HG02884 (cell line): ENCODE results near the gene MPV17L2.
"Not testable (repeated sequence)": the region's sequence is repeated elsewhere in the genome, so short reads cannot be mapped to it uniquely, and the experiment has no call there.

Source experiments
- ATAC-seq: cut with Tn5 transposase; IDR thresholded peaks from one replicate; pipeline ENCODE4 v1.9.1; 2021; ENCODE audit warnings: mild to moderate bottlenecking, moderate library complexity; ENCODE audit not compliant: unreplicated experiment

Gene MPV17L2

DNA sequence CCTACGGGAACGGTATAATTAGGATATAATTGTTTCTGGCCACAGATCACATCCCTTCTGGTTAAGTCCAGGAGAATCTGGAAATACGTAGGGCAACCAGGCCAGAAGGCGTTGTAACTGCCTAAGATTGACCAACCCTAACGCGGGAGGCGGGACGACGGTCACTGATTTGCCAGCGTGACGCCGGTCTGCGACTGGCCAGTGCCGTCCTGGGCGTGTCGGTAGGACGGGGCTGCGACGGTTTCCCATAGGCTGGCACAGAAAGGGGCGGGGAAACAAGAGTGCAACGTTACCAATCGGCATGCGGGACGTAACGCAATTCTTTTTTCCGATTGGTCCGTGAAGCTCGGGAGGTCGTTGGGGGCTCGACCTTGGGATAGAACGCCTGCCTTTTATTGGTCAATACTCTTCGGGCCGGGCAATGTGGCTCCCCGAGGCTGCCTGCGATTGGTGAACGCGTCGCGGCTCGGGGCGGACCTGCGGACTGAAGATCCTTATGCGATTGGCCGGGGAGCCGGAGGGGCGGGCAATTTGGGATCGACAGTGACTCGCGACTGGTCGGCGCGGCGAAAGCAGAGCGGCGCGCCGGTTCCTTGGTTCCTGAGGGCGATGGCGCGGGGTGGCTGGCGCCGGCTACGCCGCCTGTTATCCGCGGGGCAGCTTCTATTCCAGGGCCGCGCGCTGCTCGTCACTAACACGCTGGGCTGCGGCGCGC, at the start of gene MPV17L2:
Gene MPV17L2 (plus strand): TSS at position 546 of the 715 bp plus-strand sequence. CDS start 64 bp downstream, at position 610.
- peak; percentile 81 for ATAC-seq

- ATAC-seq, result no peak
Observed at GRCh38 chr19:18143902-18144301, 49.1 kb upstream of the MPV17L2 start.

GRCh38 chr19:18144361-18144760, 48.7 kb upstream of the MPV17L2 start:
- no peak for ATAC-seq

- no peak for ATAC-seq
Observed at GRCh38 chr19:18144906-18145305, 48.1 kb upstream of the MPV17L2 start.

- ATAC-seq, result no peak
Observed at GRCh38 chr19:18145391-18145999, 47.5 kb upstream of the MPV17L2 start.

- no peak for ATAC-seq
Observed at GRCh38 chr19:18147396-18147795, 45.6 kb upstream of the MPV17L2 start.

DNA sequence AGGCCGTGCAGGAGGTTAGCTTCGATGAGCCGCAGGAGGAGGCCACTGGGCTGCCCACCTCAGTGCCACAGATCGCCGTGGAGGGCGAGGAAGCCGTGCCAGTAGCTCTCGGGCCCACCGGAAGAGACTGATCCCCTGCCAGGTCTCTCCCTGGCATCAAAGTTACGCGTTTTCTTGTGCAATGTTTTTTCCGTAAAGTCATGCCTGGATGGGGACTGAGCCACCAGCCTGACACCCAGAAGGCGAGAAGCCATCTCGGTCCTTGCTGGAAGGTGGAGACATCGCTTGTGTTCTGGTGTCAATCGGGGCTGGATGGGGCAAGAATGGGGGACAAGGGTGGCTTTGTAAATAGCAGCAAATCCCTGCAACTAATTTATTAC, 43.4 kb upstream of the MPV17L2 start:
- ATAC-seq, result no peak

DNA sequence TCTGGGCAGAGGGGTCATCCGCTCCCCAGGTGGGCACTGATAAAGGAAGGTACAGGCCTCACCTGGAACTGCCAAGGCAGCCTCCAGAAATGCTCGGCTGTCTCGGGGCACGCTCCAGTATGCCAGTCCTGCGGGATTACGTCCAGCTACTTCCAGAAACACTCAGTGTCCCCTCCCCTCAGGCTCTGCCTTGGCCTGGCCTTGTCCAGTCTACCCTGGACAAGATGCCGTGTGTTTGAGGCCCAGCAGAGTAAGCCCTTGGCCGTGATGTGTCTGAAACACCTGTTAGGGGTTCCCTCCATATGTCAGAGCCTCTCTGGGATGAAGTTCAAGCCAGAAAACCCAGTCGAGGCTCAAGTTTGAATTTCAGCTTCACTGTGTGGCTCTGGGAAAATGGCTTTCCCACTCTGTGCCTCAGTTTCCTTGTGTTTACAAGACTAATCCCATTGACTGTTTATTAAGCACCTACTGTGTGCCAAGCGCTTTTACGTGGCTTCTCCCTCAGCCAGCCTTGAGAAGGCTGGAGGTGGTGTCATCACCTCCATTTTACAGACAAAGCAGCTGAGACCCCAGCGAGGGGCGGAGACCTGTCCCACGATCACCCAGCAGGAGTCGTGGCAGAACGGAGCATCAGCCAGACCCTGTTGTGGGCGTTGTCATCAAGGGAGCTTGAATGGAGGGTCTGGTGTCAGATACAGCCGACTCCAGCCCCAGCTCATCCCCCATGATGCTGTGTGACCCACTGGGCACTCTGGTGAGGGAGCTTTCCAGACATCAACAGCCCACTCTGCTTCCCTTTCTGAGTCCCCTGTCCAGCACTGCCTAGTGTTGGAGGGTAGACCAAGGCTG, 42.0 kb upstream of the MPV17L2 start:
- ATAC-seq, result no peak

DNA sequence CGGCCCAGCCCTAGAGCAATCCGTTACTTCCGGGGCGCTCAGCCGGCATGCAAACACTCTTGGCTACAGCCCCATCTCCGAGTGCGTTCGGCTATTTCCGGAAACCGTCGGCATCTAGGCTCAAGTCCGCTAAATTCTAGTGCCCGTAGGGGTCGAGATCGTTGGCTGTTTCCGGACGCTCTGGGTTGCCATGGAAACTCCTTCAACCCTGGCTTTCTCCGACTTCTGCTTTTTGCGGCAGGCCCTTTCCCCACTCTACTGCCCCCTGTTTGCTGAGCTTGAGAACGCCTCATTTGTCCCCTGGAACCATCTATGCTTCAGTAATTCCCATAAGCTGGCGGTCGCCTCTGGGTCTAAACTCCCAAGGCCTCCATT, 40.6 kb upstream of the MPV17L2 start:
- ATAC-seq, result peak; percentile 65

- peak; percentile 60 for ATAC-seq
Observed at GRCh38 chr19:18152817-18153555, 40.0 kb upstream of the MPV17L2 start, which contains the start of gene PIK3R2. PIK3R2 (plus strand) TSS chr19:18153163; CDS start chr19:18155880, 2,717 bp downstream.

DNA sequence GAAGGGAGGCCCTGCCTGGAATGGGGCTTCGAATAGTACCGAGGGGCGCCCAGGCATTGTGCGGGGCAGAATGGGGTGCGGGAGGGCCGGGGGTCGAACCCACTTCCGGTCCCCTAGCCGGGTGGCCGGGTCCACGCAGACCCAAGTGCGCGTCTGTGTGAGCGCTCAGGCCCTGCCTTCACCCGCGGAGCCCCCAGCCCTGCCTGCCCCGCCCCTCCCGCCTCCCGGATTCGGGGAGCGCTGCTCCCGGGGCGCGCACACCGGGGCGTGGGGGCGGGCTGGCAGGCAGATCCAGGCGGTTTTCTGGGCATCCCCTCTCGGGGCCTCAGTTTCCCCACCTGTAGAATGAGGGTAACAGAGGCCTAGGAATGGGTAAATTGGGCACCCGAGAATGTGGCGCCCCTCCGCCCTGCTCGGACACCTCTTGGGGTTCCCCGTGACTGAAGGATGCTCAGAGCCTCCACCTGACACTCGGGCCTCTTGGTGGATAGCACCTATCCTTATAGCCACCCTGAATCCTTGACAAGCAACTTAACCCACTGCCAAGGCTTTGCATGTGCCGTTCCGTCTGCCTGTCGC, 39.4 kb upstream of the MPV17L2 start:
- no peak for ATAC-seq

- ATAC-seq, result no peak
Observed at GRCh38 chr19:18155095-18156087, 37.6 kb upstream of the MPV17L2 start.

- no peak for ATAC-seq
Observed at GRCh38 chr19:18156268-18156667, 36.8 kb upstream of the MPV17L2 start.

GRCh38 chr19:18156841-18157464, 36.1 kb upstream of the MPV17L2 start:
- no peak for ATAC-seq

GRCh38 chr19:18157465-18158063, 35.5 kb upstream of the MPV17L2 start:
- ATAC-seq, result no peak

DNA sequence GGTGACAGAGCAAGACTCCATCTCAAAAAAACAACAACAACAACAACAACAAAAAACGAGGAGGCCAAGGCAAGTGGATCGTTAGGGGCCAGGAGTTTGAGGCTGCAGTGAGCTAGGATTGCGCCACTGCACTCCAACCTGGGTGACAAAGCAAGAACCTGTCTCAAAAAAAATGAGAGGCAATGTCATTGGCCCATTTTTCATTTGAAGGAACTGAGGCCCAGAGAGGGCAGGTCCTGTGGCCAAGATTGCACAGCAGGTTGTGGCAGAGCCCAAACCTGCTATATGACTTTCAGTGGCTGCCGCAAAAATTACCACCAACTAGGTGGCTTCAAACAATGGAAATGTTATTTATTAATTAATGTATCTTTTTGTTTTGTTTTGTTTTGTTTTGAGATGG, 34.6 kb upstream of the MPV17L2 start:
- no peak for ATAC-seq

GRCh38 chr19:18159059-18159616, 33.9 kb upstream of the MPV17L2 start:
- ATAC-seq, result not testable (repeated sequence)

GRCh38 chr19:18159810-18160209, 33.2 kb upstream of the MPV17L2 start:
- ATAC-seq, result no peak
